Kidney (tissue), 14 donors: ENCODE data around the gene REG3G. TPM values are rescaled to one million over a fixed set of nuclear protein-coding genes. Genes with fewer than 3 reads are reported as not detected.

ENCODE experiments used
- DNase-seq, 5 donors: peaks; one replicate each; pipeline ENCODE4 v3.0.0-alpha.2; 2013 to 2020
- FAIRE-seq: peaks from 2 replicates; lab custom pipeline; 2012; peaks lifted over from hg19 to GRCh38; lab: Jason Lieb, UNC
- H3K27ac ChIP-seq, 2 donors: one replicate each; pipeline ENCODE4 v1.7.0; 2013; ENCODE audit warnings: low read depth in 2 of 2, low read length in 2 of 2, inconsistent platforms in 1 of 2
- H3K27me3 ChIP-seq: one replicate; pipeline ENCODE4 v1.7.1; 2013; ENCODE audit warnings: low read length, inconsistent platforms; ENCODE audit not compliant: control insufficient read depth, insufficient read depth
- H3K36me3 ChIP-seq, 3 donors: one replicate each; pipeline versions ENCODE4 v1.7.0 to v1.7.1; 2013; ENCODE audit warnings: low read length in 3 of 3, control low read depth in 1 of 3, inconsistent platforms in 1 of 3; ENCODE audit not compliant: insufficient read depth in 3 of 3, control insufficient read depth in 2 of 3
- H3K4me1 ChIP-seq, 3 donors: one replicate each; pipeline versions ENCODE4 v1.7.0 to v1.7.1; 2013; ENCODE audit warnings: low read length in 3 of 3, inconsistent platforms in 1 of 3, low read depth in 1 of 3; ENCODE audit not compliant: control insufficient read depth in 2 of 3, insufficient read depth in 2 of 3
- H3K4me3 ChIP-seq, 3 donors: one replicate each; pipeline versions ENCODE4 v1.7.0 to v1.8.1; 2013; ENCODE audit warnings: low read length in 3 of 3, control low read depth in 1 of 3, inconsistent platforms in 1 of 3
- H3K9ac ChIP-seq, 3 donors: one replicate each; pipeline versions ENCODE4 v1.7.0 to v1.7.1; 2013; ENCODE audit warnings: low read length in 3 of 3, control low read depth in 1 of 3, inconsistent platforms in 1 of 3
- H3K9me3 ChIP-seq, 3 donors: one replicate each; pipeline versions ENCODE4 v1.7.0 to v1.7.1; 2013; ENCODE audit warnings: low read length in 3 of 3, control low read depth in 1 of 3, inconsistent platforms in 1 of 3; ENCODE audit not compliant: control insufficient read depth in 2 of 3, insufficient read depth in 1 of 3
- intact Hi-C: fragments of 100-400 bp; cut with DNase I; formaldehyde crosslinking; loops from one replicate; pipeline ENCODE4 v1.11.1; 2022
- polyA plus RNA-seq: library from polyadenylated mRNA; stranded (reverse); fragments of 350-450 nt; fragmentation: Illumina TruSeq; extraction: RNeasy Lipid Tissue Mini Kit (QIAGEN cat#74804); gene quantifications from one replicate; pipeline ENCODE4 v1.2.3, GENCODE V29; 2014; ENCODE audit warnings: low read depth, low replicate concordance; ENCODE audit not compliant: insufficient read depth
- total RNA-seq: library from RNA; stranded (reverse); fragmentation: NEBNext Ultra II Directional; extraction: Animal tissue kit (Norgen Biotek cat#: 25700); gene quantifications from one replicate; pipeline ENCODE4 v1.2.1, GENCODE V29; 2021
- TF ChIP-seq, protein P1 (sequence below): IDR thresholded peaks from 3 replicates; pipeline ENCODE4 v1.5.1; 2012; ENCODE audit warnings: mild to moderate bottlenecking, moderate library complexity, borderline replicate concordance; ENCODE audit not compliant: insufficient read depth; ENCODE audit errors: extremely low read depth
- donor health status: control.
- donor health status: control.
- donor health status: control.
- donor health status: control.
- donor health status: control.
- donor health status: DM: yes; HTN: yes; CAD: no.
- donor health status: Normal renal cell carcinoma (clear cell type).

The REG3G gene
- total and polyA plus RNA-seq, 2 donors from 2014 or later, result 8.8 to 19.4 TPM

GRCh38 chr2:78982638-78983330 is 42.7 kb upstream of the REG3G start:
- DNase-seq, result no peak
- no peak for FAIRE-seq
- H3K27me3 ChIP-seq, result no peaks in the 10 kb centered on the region
- H3K36me3 ChIP-seq, result no peaks in the 10 kb centered on the region
- H3K4me1 ChIP-seq, result no peaks in the 10 kb centered on the region
- H3K9ac ChIP-seq, result no peak overlapping the region
- intact Hi-C loops, result no loop called here
- no peak overlapping the region for H3K4me3 ChIP-seq
- TF ChIP-seq, protein P1, sequence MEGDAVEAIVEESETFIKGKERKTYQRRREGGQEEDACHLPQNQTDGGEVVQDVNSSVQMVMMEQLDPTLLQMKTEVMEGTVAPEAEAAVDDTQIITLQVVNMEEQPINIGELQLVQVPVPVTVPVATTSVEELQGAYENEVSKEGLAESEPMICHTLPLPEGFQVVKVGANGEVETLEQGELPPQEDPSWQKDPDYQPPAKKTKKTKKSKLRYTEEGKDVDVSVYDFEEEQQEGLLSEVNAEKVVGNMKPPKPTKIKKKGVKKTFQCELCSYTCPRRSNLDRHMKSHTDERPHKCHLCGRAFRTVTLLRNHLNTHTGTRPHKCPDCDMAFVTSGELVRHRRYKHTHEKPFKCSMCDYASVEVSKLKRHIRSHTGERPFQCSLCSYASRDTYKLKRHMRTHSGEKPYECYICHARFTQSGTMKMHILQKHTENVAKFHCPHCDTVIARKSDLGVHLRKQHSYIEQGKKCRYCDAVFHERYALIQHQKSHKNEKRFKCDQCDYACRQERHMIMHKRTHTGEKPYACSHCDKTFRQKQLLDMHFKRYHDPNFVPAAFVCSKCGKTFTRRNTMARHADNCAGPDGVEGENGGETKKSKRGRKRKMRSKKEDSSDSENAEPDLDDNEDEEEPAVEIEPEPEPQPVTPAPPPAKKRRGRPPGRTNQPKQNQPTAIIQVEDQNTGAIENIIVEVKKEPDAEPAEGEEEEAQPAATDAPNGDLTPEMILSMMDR, result no peak
- no peak overlapping the region for H3K27ac ChIP-seq
- H3K9me3 ChIP-seq, result no peaks in the 10 kb centered on the region

GRCh38 chr2:78984386-78984785 is 41.1 kb upstream of the REG3G start:
- TF ChIP-seq, protein P1, result no peak
- FAIRE-seq (no peak), DNase-seq (no peak)
- Histone ChIP-seq H3K27ac (no peak overlapping the region), H3K9me3 (no peaks in the 10 kb centered on the region), H3K4me1 (no peaks in the 10 kb centered on the region), H3K36me3 (no peaks in the 10 kb centered on the region), H3K4me3 (no peak overlapping the region), H3K9ac (no peak overlapping the region), H3K27me3 (no peaks in the 10 kb centered on the region)
- intact Hi-C loops, result no loop called here

DNA sequence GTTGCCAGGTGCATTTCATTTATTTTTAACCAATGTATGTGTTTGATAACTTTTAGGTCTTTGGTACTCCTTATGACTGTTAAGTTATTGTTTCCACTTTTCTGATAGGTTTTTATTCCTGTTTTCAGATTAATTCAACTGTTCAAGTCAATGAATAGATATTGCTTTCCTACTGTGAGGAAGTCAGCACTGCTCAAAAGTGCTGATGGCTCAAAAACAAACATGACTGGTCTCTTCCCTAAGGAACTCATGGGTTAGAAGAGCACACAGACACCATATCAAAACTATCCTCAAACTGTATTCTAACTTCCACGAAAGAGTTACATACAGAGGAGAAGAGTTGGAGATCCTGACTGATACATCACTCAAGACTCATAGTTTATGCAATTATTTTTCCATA is 39.9 kb upstream of the REG3G start:
- no peaks in the 10 kb centered on the region for H3K9me3 ChIP-seq
- H3K27me3 ChIP-seq, result no peaks in the 10 kb centered on the region
- no peak overlapping the region for H3K4me3 ChIP-seq
- H3K36me3 ChIP-seq, result no peaks in the 10 kb centered on the region
- H3K27ac ChIP-seq, result no peak overlapping the region
- H3K4me1 ChIP-seq, result no peaks in the 10 kb centered on the region
- FAIRE-seq, result no peak
- TF ChIP-seq, protein P1, result no peak
- H3K9ac ChIP-seq, result no peak overlapping the region
- intact Hi-C loops, result no loop called here
- DNase-seq, result no peak
